AG09309 (cell line): ENCODE measurements around the gene S100A10.

Experiments used
- DNase-seq: peaks from one replicate; pipeline ENCODE4 v3.0.0-alpha.2; 2010; ENCODE audit warnings: low read depth
- H3K4me3 ChIP-seq: 2 replicates; pipeline ENCODE4 v1.5.1; 2011; ENCODE audit warnings: mild to moderate bottlenecking, low read depth, low read length, moderate library complexity; ENCODE audit not compliant: control insufficient read depth
- TF ChIP-seq, protein P1 (sequence below): IDR thresholded peaks from 2 replicates; pipeline ENCODE4 v1.5.1; 2011; ENCODE audit warnings: mild to moderate bottlenecking, low read depth, low read length, inconsistent platforms; ENCODE audit not compliant: insufficient read depth, control insufficient read depth; ENCODE audit errors: missing control alignments

Gene S100A10

DNA sequence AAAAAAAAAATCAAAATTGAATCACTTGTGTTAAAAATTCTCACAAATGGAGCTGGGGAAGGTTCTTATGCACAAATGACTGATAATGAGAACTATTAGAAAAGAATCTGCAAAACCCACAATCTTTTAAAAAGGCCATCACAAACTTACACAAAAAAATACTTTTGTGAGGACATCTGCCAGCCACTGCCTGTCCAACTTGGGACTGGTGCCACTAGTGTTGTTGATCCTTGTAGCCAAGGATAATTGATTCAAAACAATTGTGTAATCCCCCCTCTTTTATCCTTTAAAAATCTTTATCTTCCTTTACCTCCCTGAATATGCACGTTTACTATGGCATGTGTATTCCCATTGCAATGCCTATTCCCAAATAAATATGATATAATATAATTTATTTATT is 45.2 kb downstream of the S100A10 start:
- no peak overlapping the region for H3K4me3 ChIP-seq
- DNase-seq = no peak
- TF ChIP-seq, protein P1, sequence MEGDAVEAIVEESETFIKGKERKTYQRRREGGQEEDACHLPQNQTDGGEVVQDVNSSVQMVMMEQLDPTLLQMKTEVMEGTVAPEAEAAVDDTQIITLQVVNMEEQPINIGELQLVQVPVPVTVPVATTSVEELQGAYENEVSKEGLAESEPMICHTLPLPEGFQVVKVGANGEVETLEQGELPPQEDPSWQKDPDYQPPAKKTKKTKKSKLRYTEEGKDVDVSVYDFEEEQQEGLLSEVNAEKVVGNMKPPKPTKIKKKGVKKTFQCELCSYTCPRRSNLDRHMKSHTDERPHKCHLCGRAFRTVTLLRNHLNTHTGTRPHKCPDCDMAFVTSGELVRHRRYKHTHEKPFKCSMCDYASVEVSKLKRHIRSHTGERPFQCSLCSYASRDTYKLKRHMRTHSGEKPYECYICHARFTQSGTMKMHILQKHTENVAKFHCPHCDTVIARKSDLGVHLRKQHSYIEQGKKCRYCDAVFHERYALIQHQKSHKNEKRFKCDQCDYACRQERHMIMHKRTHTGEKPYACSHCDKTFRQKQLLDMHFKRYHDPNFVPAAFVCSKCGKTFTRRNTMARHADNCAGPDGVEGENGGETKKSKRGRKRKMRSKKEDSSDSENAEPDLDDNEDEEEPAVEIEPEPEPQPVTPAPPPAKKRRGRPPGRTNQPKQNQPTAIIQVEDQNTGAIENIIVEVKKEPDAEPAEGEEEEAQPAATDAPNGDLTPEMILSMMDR = no peak

GRCh38 chr1:151947140-151947539 is 46.5 kb downstream of the S100A10 start:
- TF ChIP-seq, protein P1 = no peak
- no peak for DNase-seq

DNA sequence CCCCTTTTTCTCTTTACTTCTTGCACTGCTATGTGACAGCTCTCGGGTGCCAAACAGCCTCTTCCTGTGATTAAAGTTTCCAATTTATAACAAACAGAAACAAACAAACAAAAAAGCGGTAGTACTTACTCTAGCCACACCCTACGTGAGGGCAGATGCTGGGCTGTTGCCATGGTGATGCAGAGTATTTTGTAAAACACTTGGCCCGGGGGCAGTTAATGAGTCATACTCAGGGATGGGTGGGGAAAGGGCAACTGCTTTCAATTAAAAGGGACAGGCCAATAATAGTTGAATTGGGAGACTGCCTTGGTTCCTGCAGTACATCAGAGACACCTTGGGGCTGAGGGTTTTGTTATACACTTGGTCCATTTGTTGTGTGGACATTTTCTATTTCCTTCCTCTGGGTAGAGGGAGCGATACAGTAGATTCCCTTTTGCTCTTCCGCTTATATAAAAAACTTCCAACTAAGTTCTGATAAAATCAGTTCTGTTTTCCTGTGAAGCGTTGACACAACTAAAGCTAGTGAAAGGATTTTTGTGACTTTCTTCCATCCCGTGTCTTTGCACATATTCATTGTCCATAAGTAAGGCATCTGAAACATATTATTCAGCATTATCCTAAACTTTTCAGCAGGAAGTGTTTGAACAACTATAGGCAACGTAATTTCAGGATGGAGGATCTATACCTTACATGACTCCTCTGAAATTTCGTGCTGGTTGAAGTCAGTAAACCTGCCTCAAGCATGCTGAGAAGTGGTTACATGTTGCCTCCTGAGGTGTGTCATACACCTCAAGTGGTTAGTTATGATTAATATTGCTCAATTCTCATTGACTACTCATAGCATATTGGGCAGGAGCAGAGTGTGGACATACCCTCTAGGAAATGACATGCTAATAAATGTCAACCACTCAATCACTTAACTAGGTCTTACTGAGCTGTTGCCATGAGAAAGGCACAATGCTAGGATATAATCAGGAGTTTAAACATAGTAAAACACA is 47.6 kb downstream of the S100A10 start:
- peak; percentile 95 for DNase-seq
- TF ChIP-seq, protein P1 = no peak
- no peak overlapping the region for H3K4me3 ChIP-seq

More at GRCh38 chr1:151947140-151947539, 46.5 kb downstream of the S100A10 start:
- H3K4me3 ChIP-seq = no peak overlapping the region

DNA sequence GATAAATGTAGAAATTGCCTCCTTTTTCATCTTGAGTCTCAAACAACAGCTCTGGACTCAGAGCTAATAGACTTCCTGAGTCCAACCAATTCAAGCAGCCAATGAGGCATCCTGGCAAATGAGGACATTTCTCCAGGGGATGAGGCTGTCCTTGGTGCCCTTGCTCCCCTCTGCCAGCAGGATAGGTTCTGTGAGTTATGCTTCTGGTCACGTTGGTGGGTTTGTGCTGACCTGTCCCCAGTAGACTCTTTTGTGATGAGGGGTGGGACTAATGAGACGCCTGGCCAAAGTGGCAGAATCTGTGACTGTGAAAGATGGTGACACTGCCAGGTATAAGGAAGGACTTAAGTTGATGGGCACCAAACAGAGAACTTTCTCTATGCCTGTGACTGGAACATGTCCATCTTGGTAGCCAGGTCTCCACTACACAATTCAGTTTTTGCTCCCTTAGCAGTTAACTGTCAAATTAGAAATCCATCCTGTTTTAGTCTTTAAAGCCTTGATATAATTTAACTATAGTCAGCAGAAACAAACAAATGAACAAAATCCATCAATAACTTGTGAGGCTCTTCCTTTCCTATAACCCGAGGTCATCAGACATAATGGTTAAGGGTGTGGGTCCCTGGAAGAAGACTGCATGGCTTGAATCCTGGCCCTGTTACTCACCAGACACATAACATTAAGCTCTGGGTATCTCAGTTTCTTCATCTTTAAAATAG is 48.6 kb downstream of the S100A10 start:
- no peak overlapping the region for H3K4me3 ChIP-seq
- TF ChIP-seq, protein P1 = no peak
- DNase-seq = no peak

DNA sequence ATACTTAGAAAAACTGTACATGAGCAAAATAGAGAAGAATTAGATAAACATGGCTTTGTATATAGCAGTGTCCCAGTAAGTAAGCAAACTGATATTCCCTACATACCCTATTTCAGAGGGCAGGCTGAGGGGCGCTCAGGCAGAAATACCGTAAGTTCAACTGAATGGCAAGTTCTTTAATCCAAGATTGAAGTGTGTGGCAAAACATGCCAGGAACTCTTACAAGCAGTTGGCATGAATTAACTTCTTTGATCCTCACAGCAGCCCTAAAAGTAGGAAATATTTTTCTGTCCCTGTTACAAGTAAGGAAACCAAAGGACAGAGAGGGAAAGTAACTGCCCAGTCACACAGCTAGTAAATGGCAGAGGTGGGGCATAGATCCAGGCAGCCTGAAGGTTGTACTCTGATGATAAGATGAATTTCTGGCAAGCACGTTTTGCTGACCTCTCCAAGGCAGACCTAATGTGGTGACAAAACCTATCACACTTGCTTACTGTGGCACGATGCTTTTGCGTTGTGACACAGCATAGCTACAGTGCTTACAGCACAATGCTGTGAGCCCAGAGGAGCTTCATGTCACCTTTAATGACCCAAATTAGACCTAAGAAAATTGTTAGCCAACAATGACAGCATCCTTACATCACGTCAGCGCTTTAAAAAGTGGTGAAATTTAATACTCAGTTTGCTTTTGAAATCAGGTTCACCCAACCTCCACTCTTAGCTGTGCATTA is 49.4 kb downstream of the S100A10 start:
- DNase-seq = no peak
- no peak overlapping the region for H3K4me3 ChIP-seq

GRCh38 chr1:151943591-151943990 is 50.1 kb downstream of the S100A10 start:
- no peak for DNase-seq
- H3K4me3 ChIP-seq = no peak overlapping the region
- TF ChIP-seq, protein P1 = no peak

More for the DNA sequence above, 49.4 kb downstream of the S100A10 start:
- TF ChIP-seq, protein P1 = no peak
